Lung (tissue), 12 donors: Measurements from ENCODE around the gene PALLD. TPM values are rescaled to one million over a fixed set of nuclear protein-coding genes. Genes with fewer than 3 reads are reported as not detected.

Experiments
- ATAC-seq: fragments of 200-7000 bp; cut with Tn5 transposase; one replicate; pipeline ENCODE4 v1.9.1; 2020; ENCODE audit warnings: moderate number of reproducible peaks; ENCODE audit not compliant: insufficient read depth, low FRiP score
- DNase-seq, 3 donors: peaks; one replicate each; pipeline ENCODE4 v3.0.0-alpha.2; 2013 to 2017
- H3K27ac ChIP-seq, 2 donors: one replicate each; pipeline ENCODE4 v1.5.1; 2013; ENCODE audit warnings: mild to moderate bottlenecking in 2 of 2, moderate library complexity in 2 of 2, control low read depth in 1 of 2, inconsistent platforms in 1 of 2, low read depth in 1 of 2, low read length in 1 of 2
- H3K27me3 ChIP-seq, 3 donors: one replicate each; pipeline ENCODE4 v1.5.1; 2013; ENCODE audit warnings: low read length in 2 of 3; ENCODE audit not compliant: control insufficient read depth in 3 of 3, insufficient read depth in 3 of 3
- H3K36me3 ChIP-seq, 4 donors: one replicate each; pipeline ENCODE4 v1.5.1; 2013; ENCODE audit warnings: low read length in 4 of 4, mild to moderate bottlenecking in 1 of 4, moderate library complexity in 1 of 4; ENCODE audit not compliant: control insufficient read depth in 4 of 4, insufficient read depth in 4 of 4
- H3K4me1 ChIP-seq, 5 donors: one replicate each; pipeline ENCODE4 v1.5.1; 2013; ENCODE audit warnings: low read length in 5 of 5, mild to moderate bottlenecking in 2 of 5, moderate library complexity in 1 of 5; ENCODE audit not compliant: control insufficient read depth in 5 of 5, insufficient read depth in 5 of 5
- H3K4me3 ChIP-seq: one replicate; pipeline ENCODE4 v1.5.1; 2013; ENCODE audit warnings: mild to moderate bottlenecking, control low read depth, moderate library complexity
- H3K9ac ChIP-seq, 2 donors: one replicate each; pipeline ENCODE4 v1.5.1; 2013; ENCODE audit warnings: low read length in 2 of 2, control low read depth in 1 of 2; ENCODE audit not compliant: insufficient read depth in 1 of 2
- H3K9me3 ChIP-seq, 4 donors: one replicate each; pipeline ENCODE4 v1.5.1; 2013; ENCODE audit warnings: low read length in 3 of 4, mild to moderate bottlenecking in 1 of 4, moderate library complexity in 1 of 4; ENCODE audit not compliant: control insufficient read depth in 4 of 4, insufficient read depth in 3 of 4
- CTCF ChIP-seq: IDR thresholded peaks from 2 replicates; pipeline ENCODE4 v1.5.1; 2012; ENCODE audit warnings: mild to moderate bottlenecking; ENCODE audit errors: control extremely low read depth, extremely low read depth
- WGBS, 2 donors: extraction: QIAGEN DNeasy Blood & Tissue Kit; methylation state at CpG; one replicate each; pipeline ENCODE4 v1.1.7; 2013; 5-methylcytosine and 5-hydroxymethylcytosine counted together
- polyA plus RNA-seq, 2 donors: library from polyadenylated mRNA; stranded (reverse); fragments of 200-250 nt; gene quantifications; one replicate each; pipeline ENCODE4 v1.2.1, GENCODE V29; 2013
- total RNA-seq, 2 donors: library from RNA; depleted of rRNA in 1 of 2; stranded (reverse); fragments of >200 nt in 1 of 2; gene quantifications; one replicate each; pipeline ENCODE4 v1.2.1, GENCODE V29; 2014 to 2021
- donor health status: control.
- donor health status: control.
- donor health status: Bipolar disorder and iron deficiency.
- donor health status: healthy.
- donor health status: DM: yes; HTN: yes; CAD: no.

PALLD gene
- total and polyA plus RNA-seq, 4 donors: 20.7 to 139 (median 63.0) TPM

GRCh38 chr4:168891086-168891485, 394.2 kb downstream of the PALLD start:
- H3K9me3 ChIP-seq: no peaks in the 10 kb centered on the region
- no peak for DNase-seq
- peaks cover 0 to 26% (median 0%) of the 10 kb centered on the region in 5 donors for H3K4me1 ChIP-seq
- no peak overlapping the region for H3K27ac ChIP-seq
- ATAC-seq: no peak
- no peaks in the 10 kb centered on the region for H3K27me3 ChIP-seq
- peaks cover 9 to 44% (median 36%) of the 10 kb centered on the region in 4 donors for H3K36me3 ChIP-seq
- no peak overlapping the region for H3K4me3 ChIP-seq
- TF ChIP-seq CTCF: no peak
- WGBS, 2 donors: 97 to 98% methylated on average over 2 of the region's 2 CpGs
- H3K9ac ChIP-seq: no peak overlapping the region

- H3K9ac ChIP-seq: no peak overlapping the region
- no peaks in the 10 kb centered on the region for H3K9me3 ChIP-seq
- WGBS, 2 donors: 94 to 99% methylated on average over 3 of the region's 3 CpGs
- peaks cover 9 to 45% (median 36%) of the 10 kb centered on the region in 4 donors for H3K36me3 ChIP-seq
- H3K27ac ChIP-seq: no peak overlapping the region
- H3K27me3 ChIP-seq: no peaks in the 10 kb centered on the region
- no peak for ATAC-seq
- DNase-seq: no peak
- H3K4me1 ChIP-seq: peaks cover 0 to 26% (median 0%) of the 10 kb centered on the region in 5 donors
- no peak overlapping the region for H3K4me3 ChIP-seq
- no peak for TF ChIP-seq CTCF
Measured at GRCh38 chr4:168891688-168892087, 394.8 kb downstream of the PALLD start.

- Histone ChIP-seq H3K4me3 (no peak overlapping the region), H3K27me3 (no peaks in the 10 kb centered on the region), H3K9ac (no peak overlapping the region), H3K9me3 (no peaks in the 10 kb centered on the region), H3K36me3 (peaks cover 10 to 48% (median 35%) of the 10 kb centered on the region in 4 donors), H3K27ac (no peak overlapping the region), H3K4me1 (peaks cover 0 to 21% (median 0%) of the 10 kb centered on the region in 5 donors)
- ATAC-seq: no peak
- no peak for DNase-seq
- TF ChIP-seq CTCF: no peak
Measured at GRCh38 chr4:168892475-168892874, 395.6 kb downstream of the PALLD start.

GRCh38 chr4:168893205-168893604, 396.4 kb downstream of the PALLD start:
- Histone ChIP-seq H3K9ac (no peak overlapping the region), H3K4me3 (no peak overlapping the region), H3K9me3 (no peaks in the 10 kb centered on the region), H3K4me1 (peaks cover 0 to 15% (median 0%) of the 10 kb centered on the region in 5 donors), H3K36me3 (peaks cover 11 to 53% (median 37%) of the 10 kb centered on the region in 4 donors), H3K27ac (no peak overlapping the region), H3K27me3 (no peaks in the 10 kb centered on the region)
- WGBS, 2 donors: 73 to 93% methylated on average over 2 of the region's 2 CpGs
- ATAC-seq: no peak
- DNase-seq: no peak
- no peak for TF ChIP-seq CTCF
